H1 (cell line): ENCODE measurements around the gene MACC1. TPM values are rescaled to one million over a fixed set of nuclear protein-coding genes. Genes with fewer than 3 reads are reported as not detected.

Experiments
- CTCF ChIA-PET: fragments of 300-600 bp; sonication (Branson Sonifier 250); formaldehyde crosslinking; loops from one replicate; lab custom pipeline; 2021; ENCODE audit not compliant: partially characterized antibody; lab: Charles Lee
- POLR2A ChIA-PET: fragments of 300-600 bp; sonication (Branson Sonifier 250); formaldehyde crosslinking; loops from one replicate; lab custom pipeline; 2021; ENCODE audit warnings: inconsistent platforms; ENCODE audit not compliant: partially characterized antibody; lab: Charles Lee
- DNase-seq, 2 experiments: peaks; one replicate each; pipeline versions ENCODE4 v3.0.0 to v3.0.0-alpha.2; 2010 to 2022; ENCODE audit warnings: low spot score in 2 of 2, low read depth in 1 of 2, mixed read lengths in 1 of 2
- FAIRE-seq: peaks from 2 replicates; lab custom pipeline; 2011; peaks lifted over from hg19 to GRCh38; lab: Jason Lieb, UNC
- H2AFZ ChIP-seq: 2 replicates; pipeline ENCODE4 v1.8.1; 2012; ENCODE audit warnings: low read length, inconsistent platforms
- H2AK5ac ChIP-seq: 2 replicates; pipeline ENCODE4 v1.6.1; 2013; ENCODE audit warnings: low read depth, low read length
- H2BK120ac ChIP-seq: replicated peaks from 2 replicates; pipeline ENCODE3; 2013; ENCODE audit warnings: low read depth, low read length, inconsistent platforms
- H2BK12ac ChIP-seq: 2 replicates; pipeline ENCODE4 v1.6.1; 2013; ENCODE audit warnings: low read depth, low read length
- H2BK15ac ChIP-seq: 2 replicates; pipeline ENCODE4 v1.6.1; 2013; ENCODE audit warnings: low read length
- H2BK20ac ChIP-seq: 2 replicates; pipeline ENCODE4 v1.6.1; 2013; ENCODE audit warnings: low read length
- H2BK5ac ChIP-seq: 2 replicates; pipeline ENCODE4 v1.6.1; 2013; ENCODE audit warnings: low read depth, low read length
- H3K14ac ChIP-seq: 2 replicates; pipeline ENCODE4 v1.6.1; 2013; ENCODE audit warnings: inconsistent platforms; ENCODE audit not compliant: insufficient read length
- H3K18ac ChIP-seq: 2 replicates; pipeline ENCODE4 v1.6.1; 2013; ENCODE audit warnings: low read length; ENCODE audit errors: extremely low read depth
- H3K23ac ChIP-seq: 2 replicates; pipeline ENCODE4 v1.6.1; 2013; ENCODE audit warnings: inconsistent platforms; ENCODE audit not compliant: insufficient read length
- H3K23me2 ChIP-seq: 2 replicates; pipeline ENCODE4 v1.6.1; 2013; ENCODE audit warnings: low read depth, low read length
- H3K27ac ChIP-seq: 2 replicates; pipeline ENCODE4 v1.6.1; 2011; ENCODE audit warnings: low read depth, low read length, inconsistent platforms
- H3K27me3 ChIP-seq, 4 experiments: replicated peaks in 1 of 4; 1 replicate in 1 of 4; 2 replicates in 3 of 4; pipeline versions ENCODE4 v1.6.1 to v1.8.1; 2011 to 2013; ENCODE audit warnings: low read length in 3 of 4, mild to moderate bottlenecking in 3 of 4, inconsistent platforms in 2 of 4, mixed read lengths in 2 of 4, moderate library complexity in 1 of 4; ENCODE audit not compliant: control insufficient read depth in 3 of 4, insufficient read depth in 3 of 4; ENCODE audit errors: extremely low read depth in 1 of 4
- H3K36me3 ChIP-seq, 4 experiments: 2 replicates each; pipeline versions ENCODE4 v1.6.1 to v1.8.1; 2011 to 2013; ENCODE audit warnings: mild to moderate bottlenecking in 4 of 4, low read length in 3 of 4, moderate library complexity in 2 of 4, control low read depth in 1 of 4, inconsistent platforms in 1 of 4; ENCODE audit not compliant: insufficient read depth in 4 of 4, control insufficient read depth in 2 of 4
- H3K4ac ChIP-seq: replicated peaks from 2 replicates; pipeline ENCODE3; 2013; ENCODE audit warnings: low read length, low read depth, mixed read lengths, inconsistent platforms; ENCODE audit not compliant: insufficient read length
- H3K4me1 ChIP-seq, 4 experiments: replicated peaks in 1 of 4; 1 replicate in 1 of 4; 2 replicates in 3 of 4; pipeline versions ENCODE4 v1.6.1 to v1.8.1; 2011 to 2013; ENCODE audit warnings: low read length in 3 of 4, inconsistent platforms in 2 of 4, mixed read lengths in 1 of 4; ENCODE audit not compliant: insufficient read depth in 4 of 4, control insufficient read depth in 3 of 4
- H3K4me2 ChIP-seq, 2 experiments: 2 replicates each; pipeline versions ENCODE4 v1.6.1 to v1.8.1; 2011 to 2013; ENCODE audit warnings: low read depth in 2 of 2, low read length in 2 of 2, control low read depth in 1 of 2, inconsistent platforms in 1 of 2, mild to moderate bottlenecking in 1 of 2; ENCODE audit not compliant: insufficient read depth in 1 of 2
- H3K4me3 ChIP-seq, 4 experiments: fragments of 200-600, 300-600 bp in 1 of 4; sonication (generic), shearing (Covaris generic), sonication (Bioruptor Twin) in 1 of 4; 2 replicates each; pipeline versions ENCODE4 v1.5.1 to v1.8.1; 2011 to 2016; ENCODE audit warnings: low read length in 4 of 4, low read depth in 3 of 4, control low read depth in 2 of 4, inconsistent platforms in 2 of 4, mild to moderate bottlenecking in 2 of 4, mixed read lengths in 1 of 4, moderate library complexity in 1 of 4; ENCODE audit not compliant: insufficient read depth in 2 of 4; ENCODE audit errors: extremely low read depth in 1 of 4
- H3K56ac ChIP-seq: replicated peaks from 2 replicates; pipeline ENCODE3; 2013; ENCODE audit warnings: low read depth, mild to moderate bottlenecking, mixed read lengths, low read length, inconsistent platforms; ENCODE audit not compliant: insufficient read length
- H3K79me1 ChIP-seq: 2 replicates; pipeline ENCODE4 v1.6.1; 2013; ENCODE audit warnings: low read depth, low read length, control low read depth
- H3K79me2 ChIP-seq, 2 experiments: 2 replicates each; pipeline versions ENCODE4 v1.6.1 to v1.8.1; 2012 to 2013; ENCODE audit warnings: low read length in 2 of 2, mild to moderate bottlenecking in 2 of 2, inconsistent platforms in 1 of 2; ENCODE audit not compliant: insufficient read depth in 2 of 2, control insufficient read depth in 1 of 2
- H3K9ac ChIP-seq, 4 experiments: replicated peaks in 1 of 4; 1 replicate in 1 of 4; 2 replicates in 3 of 4; pipeline versions ENCODE4 v1.6.1 to v1.8.1; 2011 to 2013; ENCODE audit warnings: low read depth in 3 of 4, low read length in 3 of 4, control low read depth in 2 of 4, mild to moderate bottlenecking in 2 of 4, moderate library complexity in 2 of 4, inconsistent platforms in 1 of 4; ENCODE audit errors: extremely low read depth in 1 of 4
- H3K9me3 ChIP-seq, 2 experiments: 2 replicates each; pipeline versions ENCODE4 v1.6.1 to v1.8.1; 2012 to 2013; ENCODE audit warnings: mild to moderate bottlenecking in 2 of 2, moderate library complexity in 2 of 2, control low read depth in 1 of 2, inconsistent platforms in 1 of 2, low read depth in 1 of 2, low read length in 1 of 2, mixed read lengths in 1 of 2; ENCODE audit not compliant: insufficient read depth in 2 of 2
- H4K20me1 ChIP-seq, 2 experiments: replicated peaks in 1 of 2; 2 replicates each; pipeline versions ENCODE3 to v1.8.1; 2011 to 2013; ENCODE audit warnings: inconsistent platforms in 2 of 2, low read length in 2 of 2, mild to moderate bottlenecking in 1 of 2; ENCODE audit not compliant: insufficient read depth in 2 of 2, control insufficient read depth in 1 of 2
- H4K5ac ChIP-seq: 2 replicates; pipeline ENCODE4 v1.6.1; 2013; ENCODE audit warnings: low read length, low read depth, mixed read lengths, inconsistent platforms; ENCODE audit not compliant: insufficient read length
- H4K8ac ChIP-seq: 2 replicates; pipeline ENCODE4 v1.8.0; 2013; ENCODE audit warnings: mild to moderate bottlenecking, moderate library complexity, low read length, inconsistent platforms; ENCODE audit not compliant: insufficient read depth; ENCODE audit errors: extremely low read depth
- H4K91ac ChIP-seq: replicated peaks from 2 replicates; pipeline ENCODE3; 2013; ENCODE audit warnings: low read length, mixed read lengths, inconsistent platforms; ENCODE audit not compliant: insufficient read length
- CBX5 ChIP-seq: fragments of 300-800, 300-1000 bp; sonication (generic); IDR thresholded peaks from 2 replicates; pipeline ENCODE4 v1.7.1; 2016; ENCODE audit warnings: antibody characterized with exemption, low read length, low read depth
- EP300 ChIP-seq, 2 experiments: IDR thresholded peaks; 1 replicate in 1 of 2; 2 replicates in 1 of 2; pipeline ENCODE4 v1.6.1; 2011 to 2012; ENCODE audit warnings: low read depth in 2 of 2, low read length in 2 of 2, mild to moderate bottlenecking in 2 of 2, borderline replicate concordance in 1 of 2, inconsistent platforms in 1 of 2, moderate library complexity in 1 of 2
- EZH2 ChIP-seq: fragments of 200-600 bp; sonication (generic); IDR thresholded peaks from 2 replicates; pipeline ENCODE4 v1.7.1; 2012; ENCODE audit warnings: low read depth, mild to moderate bottlenecking, moderate library complexity, low read length, inconsistent platforms; ENCODE audit not compliant: severe bottlenecking
- KDM4A ChIP-seq: IDR thresholded peaks from one replicate; pipeline ENCODE4 v1.7.1; 2012; ENCODE audit warnings: low read depth, mild to moderate bottlenecking, moderate library complexity, low read length, inconsistent platforms; ENCODE audit not compliant: severe bottlenecking
- KDM5A ChIP-seq: fragments of 200-600 bp; IDR thresholded peaks from 2 replicates; pipeline ENCODE4 v1.7.1; 2012; ENCODE audit warnings: mild to moderate bottlenecking, low read length, inconsistent platforms, mixed read lengths
- PHF8 ChIP-seq: fragments of 200-600 bp; sonication (generic); conservative IDR thresholded peaks from 2 replicates; pipeline ENCODE4 v1.7.1; 2012; ENCODE audit warnings: low read depth, mild to moderate bottlenecking, inconsistent platforms, low read length, moderate library complexity
- POLR2A ChIP-seq, 2 experiments: IDR thresholded peaks; 1 replicate in 1 of 2; 2 replicates in 1 of 2; pipeline ENCODE4 v1.6.1; 2011; ENCODE audit warnings: low read depth in 2 of 2, low read length in 2 of 2, mild to moderate bottlenecking in 2 of 2; ENCODE audit errors: control extremely low read depth in 1 of 2
- RXRA ChIP-seq: IDR thresholded peaks from 2 replicates; pipeline ENCODE4 v1.6.1; 2011; ENCODE audit warnings: low read depth, mild to moderate bottlenecking, low read length, moderate library complexity; ENCODE audit not compliant: insufficient read depth
- SIRT6 ChIP-seq: IDR thresholded peaks from one replicate; pipeline ENCODE4 v1.7.1; 2012; ENCODE audit warnings: low read length, inconsistent platforms
- SP2 ChIP-seq: IDR thresholded peaks from 2 replicates; pipeline ENCODE4 v1.6.1; 2012; ENCODE audit warnings: mild to moderate bottlenecking, low read length, inconsistent platforms
- TAF1 ChIP-seq: IDR thresholded peaks from 2 replicates; pipeline ENCODE4 v1.6.1; 2011; ENCODE audit warnings: mild to moderate bottlenecking, low read depth, low read length
- WGBS, 2 experiments: shearing (Covaris generic) in 1 of 2; methylation state at CpG; one replicate each; pipeline versions ENCODE4 v1.1.6 to v1.1.7; 2013 to 2015; ENCODE audit warnings: low lambda C conversion rate in 2 of 2, mixed read lengths in 2 of 2, inconsistent platforms in 1 of 2, low coverage in 1 of 2, missing lambda C conversion rate in 1 of 2; ENCODE audit not compliant: insufficient replicate concordance in 2 of 2, insufficient coverage in 1 of 2, insufficient read length in 1 of 2; ENCODE audit errors: extremely low coverage in 1 of 2, missing lambda C conversion rate in 1 of 2; 5-methylcytosine and 5-hydroxymethylcytosine counted together
- polyA plus RNA-seq, 7 experiments: library from polyadenylated mRNA; depleted of rRNA in 3 of 7; stranded (reverse) in 5 of 7; unstranded in 2 of 7; fragments of >200 nt in 5 of 7; fragments of 200-250 nt in 2 of 7; gene quantifications; 1 replicate in 5 of 7; 2 replicates in 1 of 7; 4 replicates in 1 of 7; pipeline versions ENCODE4 v1.2.1 to v1.2.3, GENCODE V29; 2011 to 2013; ENCODE audit warnings: missing spikeins in 2 of 7, mixed read lengths in 2 of 7
- total RNA-seq: library from RNA; stranded (reverse); fragmentation: NEBNext Ultra II Directional; extraction: Animal tissue kit (Norgen Biotek cat#: 25700); gene quantifications from 2 replicates; pipeline ENCODE4 v1.2.1, GENCODE V29; 2021
- TF ChIP-seq, protein P1 (sequence below), 3 experiments: IDR thresholded peaks; 1 replicate in 2 of 3; 2 replicates in 1 of 3; pipeline versions ENCODE4 v1.5.1 to v1.6.1; 2011; ENCODE audit warnings: low read length in 3 of 3, mild to moderate bottlenecking in 3 of 3, inconsistent platforms in 2 of 3, low read depth in 1 of 3, moderate library complexity in 1 of 3; ENCODE audit not compliant: insufficient read depth in 1 of 3; ENCODE audit errors: control extremely low read depth in 1 of 3

Gene MACC1
- total and polyA plus RNA-seq, 2 of the 8 experiments (the other 6 are each of a cell fraction or from before 2014, with no cell fraction given): 2.0 to 17.2 TPM

DNA sequence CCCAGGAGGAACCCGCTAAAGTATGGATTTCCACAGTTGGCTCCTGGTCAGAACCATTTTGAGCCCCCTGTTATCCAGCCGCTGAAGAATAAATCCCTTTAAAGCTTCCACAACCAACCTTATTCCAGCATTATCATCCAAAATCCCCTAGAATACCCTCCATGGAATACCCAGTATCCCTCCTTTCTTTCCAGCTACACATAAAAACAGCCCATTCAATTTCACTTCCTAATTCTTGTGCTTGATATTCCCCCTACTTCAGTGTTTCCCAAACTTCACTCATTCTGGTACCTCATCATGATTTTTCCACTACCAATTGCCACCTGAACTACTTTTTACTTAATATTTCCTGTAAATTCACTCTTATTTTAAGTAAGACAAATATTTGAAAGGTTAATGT lies 3.1 kb downstream of the MACC1 start:
- 95% methylated on average over 2 of the region's 2 CpGs; no CpG with 5 or more reads in 1 of the 2 experiments for WGBS, 2 experiments
- Histone ChIP-seq H3K36me3 (peaks cover 0 to under 1% (median 0%) of the 10 kb centered on the region in 4 experiments; a peak in 2 of 8 replicates), H4K5ac (no peak overlapping the region), H2BK120ac (no peak overlapping the region), H4K91ac (no peak overlapping the region), H3K23ac (no peak overlapping the region), H3K56ac (no peak overlapping the region), H2BK12ac (no peak overlapping the region), H2BK20ac (no peak overlapping the region), H3K23me2 (no peaks in the 10 kb centered on the region), H3K4ac (no peak overlapping the region), H3K18ac (no peak overlapping the region), H4K20me1 (no peaks in the 10 kb centered on the region), H3K4me3 (no peak overlapping the region), H3K27me3 (no peaks in the 10 kb centered on the region), H3K9me3 (peaks cover 13 to 14% of the 10 kb centered on the region in 2 experiments), H3K9ac (no peak overlapping the region), H3K27ac (no peak overlapping the region), H3K4me1 (peaks cover 0 to 2% (median 0%) of the 10 kb centered on the region in 4 experiments; a peak in 1 of 7 replicates), H2AK5ac (no peak overlapping the region), H2AFZ (no peak overlapping the region), H3K79me2 (peaks cover 0 to 15% of the 10 kb centered on the region in 2 experiments; a peak in 1 of 4 replicates), H3K4me2 (no peak overlapping the region), H3K14ac (no peak overlapping the region), H4K8ac (no peak overlapping the region), H2BK5ac (no peak overlapping the region), H2BK15ac (no peak overlapping the region), H3K79me1 (no peaks in the 10 kb centered on the region)
- DNase-seq (no peak), FAIRE-seq (no peak)
- CTCF ChIA-PET: interaction anchor here (0.6 to 1.6 kb wide), 6 partner anchors 13 to 121 kb away, joined by 3 to 5 read pairs (median 3); no protein-coding TSS in a partner anchor
- POLR2A ChIA-PET: no interaction called here
- TF ChIP-seq KDM4A (no peak), SP2 (no peak), EZH2 (no peak), CBX5 (no peak), POLR2A (IDR thresholded peaks at IDR 0.05; ENCODE audit: control extremely low read depth in 1 of 2, low read depth in 2 of 2, low read length in 2 of 2) (no peak), EP300 (IDR thresholded peaks at IDR 0.05; ENCODE audit: borderline replicate concordance in 1 of 2, low read depth in 2 of 2, low read length in 2 of 2) (no peak), RXRA (no peak), KDM5A (no peak), PHF8 (no peak), TAF1 (no peak), SIRT6 (no peak)
- TF ChIP-seq, protein P1, sequence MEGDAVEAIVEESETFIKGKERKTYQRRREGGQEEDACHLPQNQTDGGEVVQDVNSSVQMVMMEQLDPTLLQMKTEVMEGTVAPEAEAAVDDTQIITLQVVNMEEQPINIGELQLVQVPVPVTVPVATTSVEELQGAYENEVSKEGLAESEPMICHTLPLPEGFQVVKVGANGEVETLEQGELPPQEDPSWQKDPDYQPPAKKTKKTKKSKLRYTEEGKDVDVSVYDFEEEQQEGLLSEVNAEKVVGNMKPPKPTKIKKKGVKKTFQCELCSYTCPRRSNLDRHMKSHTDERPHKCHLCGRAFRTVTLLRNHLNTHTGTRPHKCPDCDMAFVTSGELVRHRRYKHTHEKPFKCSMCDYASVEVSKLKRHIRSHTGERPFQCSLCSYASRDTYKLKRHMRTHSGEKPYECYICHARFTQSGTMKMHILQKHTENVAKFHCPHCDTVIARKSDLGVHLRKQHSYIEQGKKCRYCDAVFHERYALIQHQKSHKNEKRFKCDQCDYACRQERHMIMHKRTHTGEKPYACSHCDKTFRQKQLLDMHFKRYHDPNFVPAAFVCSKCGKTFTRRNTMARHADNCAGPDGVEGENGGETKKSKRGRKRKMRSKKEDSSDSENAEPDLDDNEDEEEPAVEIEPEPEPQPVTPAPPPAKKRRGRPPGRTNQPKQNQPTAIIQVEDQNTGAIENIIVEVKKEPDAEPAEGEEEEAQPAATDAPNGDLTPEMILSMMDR (IDR thresholded peaks at IDR 0.05; ENCODE audit: control extremely low read depth in 1 of 3, insufficient read depth in 1 of 3, low read depth in 1 of 3, low read length in 3 of 3): no peak
